AG09319 (cell line): Measurements from ENCODE around the gene HSPB3.

ENCODE experiments used
- DNase-seq: peaks from one replicate; pipeline ENCODE4 v3.0.0-alpha.2; 2010; ENCODE audit warnings: low read depth; ENCODE audit errors: extremely low read depth
- TF ChIP-seq, protein P1 (sequence below): IDR thresholded peaks from 2 replicates; pipeline ENCODE4 v1.5.1; 2011; ENCODE audit warnings: low read depth, mild to moderate bottlenecking, inconsistent platforms, low read length, moderate library complexity

The HSPB3 gene

DNA sequence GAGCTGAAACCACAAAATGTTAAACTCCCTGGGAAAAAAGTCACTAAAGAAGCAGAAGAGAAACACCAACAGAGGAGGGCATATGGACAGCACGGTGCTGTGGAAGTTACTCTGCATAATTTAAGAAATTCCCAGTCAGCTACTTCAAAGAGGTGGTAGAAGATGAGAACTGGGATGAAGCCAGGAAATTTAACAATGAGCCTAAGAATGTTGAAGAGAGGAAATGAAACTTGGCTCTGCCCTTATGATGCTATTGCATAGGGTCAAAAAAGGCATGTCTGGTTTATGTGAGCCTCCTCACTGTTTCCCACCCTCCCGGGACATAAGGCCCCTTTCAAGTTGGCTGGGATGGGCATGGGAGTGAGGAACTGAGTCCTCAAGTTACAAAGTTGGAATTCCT is 36.7 kb downstream of the HSPB3 start:
- TF ChIP-seq, protein P1, sequence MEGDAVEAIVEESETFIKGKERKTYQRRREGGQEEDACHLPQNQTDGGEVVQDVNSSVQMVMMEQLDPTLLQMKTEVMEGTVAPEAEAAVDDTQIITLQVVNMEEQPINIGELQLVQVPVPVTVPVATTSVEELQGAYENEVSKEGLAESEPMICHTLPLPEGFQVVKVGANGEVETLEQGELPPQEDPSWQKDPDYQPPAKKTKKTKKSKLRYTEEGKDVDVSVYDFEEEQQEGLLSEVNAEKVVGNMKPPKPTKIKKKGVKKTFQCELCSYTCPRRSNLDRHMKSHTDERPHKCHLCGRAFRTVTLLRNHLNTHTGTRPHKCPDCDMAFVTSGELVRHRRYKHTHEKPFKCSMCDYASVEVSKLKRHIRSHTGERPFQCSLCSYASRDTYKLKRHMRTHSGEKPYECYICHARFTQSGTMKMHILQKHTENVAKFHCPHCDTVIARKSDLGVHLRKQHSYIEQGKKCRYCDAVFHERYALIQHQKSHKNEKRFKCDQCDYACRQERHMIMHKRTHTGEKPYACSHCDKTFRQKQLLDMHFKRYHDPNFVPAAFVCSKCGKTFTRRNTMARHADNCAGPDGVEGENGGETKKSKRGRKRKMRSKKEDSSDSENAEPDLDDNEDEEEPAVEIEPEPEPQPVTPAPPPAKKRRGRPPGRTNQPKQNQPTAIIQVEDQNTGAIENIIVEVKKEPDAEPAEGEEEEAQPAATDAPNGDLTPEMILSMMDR, result no peak
- no peak for DNase-seq

DNA sequence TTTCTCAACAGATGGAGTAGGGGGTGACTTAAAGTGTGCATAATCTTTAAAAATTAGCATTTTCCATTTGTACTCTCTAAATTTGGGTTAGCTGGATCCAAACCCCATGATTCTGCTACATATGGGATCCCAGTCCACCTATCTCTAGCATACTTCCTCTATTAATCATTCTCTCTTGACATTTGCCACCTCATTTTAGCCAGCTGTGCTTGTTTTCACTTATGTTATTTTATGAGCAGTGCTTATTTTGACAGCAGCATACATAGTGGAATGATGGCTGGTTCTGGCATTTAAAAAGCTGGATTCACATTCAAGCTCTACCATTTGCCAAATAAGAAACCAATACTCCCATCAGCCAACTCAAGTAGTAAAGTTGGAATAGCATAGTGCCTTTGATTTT is 39.5 kb downstream of the HSPB3 start:
- DNase-seq, result no peak
- TF ChIP-seq, protein P1, result no peak
